HepG2 (cell line): Measurements from ENCODE around the gene ITGAE. TPM values are rescaled to one million over a fixed set of nuclear protein-coding genes. Genes with fewer than 3 reads are reported as not detected.

ENCODE experiments used
- EEA1 ChIP-seq: sonication (generic); formaldehyde crosslinking; IDR thresholded peaks from 2 replicates; pipeline ENCODE4 v1.5.1; 2020; ENCODE audit warnings: mild to moderate bottlenecking, missing genetic modification reagents, borderline replicate concordance
- ELF1 ChIP-seq: sonication (generic); formaldehyde crosslinking; IDR thresholded peaks from 2 replicates; pipeline ENCODE4 v1.4.0; 2020; ENCODE audit warnings: missing genetic modification reagents
- IKZF4 ChIP-seq: sonication (generic); formaldehyde crosslinking; IDR thresholded peaks from 2 replicates; pipeline ENCODE4 v1.5.1; 2020; ENCODE audit warnings: borderline replicate concordance, mild to moderate bottlenecking, low read depth, missing genetic modification reagents; ENCODE audit errors: not compliant biosample characterization
- JUN ChIP-seq: sonication (generic); formaldehyde crosslinking; IDR thresholded peaks from 2 replicates; pipeline ENCODE4 v1.4.0; 2020; ENCODE audit warnings: mild to moderate bottlenecking, missing genetic modification reagents
- KDM5A ChIP-seq: fragments of 200-600 bp; sonication (generic); IDR thresholded peaks from 2 replicates; pipeline ENCODE4 v1.7.0; 2018; ENCODE audit warnings: antibody characterized with exemption, mild to moderate bottlenecking, low read length, borderline replicate concordance
- MYC ChIP-seq: sonication (generic); formaldehyde crosslinking; IDR thresholded peaks from 2 replicates; pipeline ENCODE4 v1.9.0; 2021; ENCODE audit warnings: missing genetic modification reagents, borderline replicate concordance
- PHF20 ChIP-seq: sonication (generic); formaldehyde crosslinking; IDR thresholded peaks from 2 replicates; pipeline ENCODE4 v1.5.0; 2020; ENCODE audit warnings: mild to moderate bottlenecking, missing genetic modification reagents
- PRDM4 ChIP-seq: sonication (generic); formaldehyde crosslinking; IDR thresholded peaks from 2 replicates; pipeline ENCODE4 v1.9.0; 2021; ENCODE audit warnings: missing genetic modification reagents, borderline replicate concordance
- USF2 ChIP-seq, 2 experiments: sonication (generic) in 1 of 2; formaldehyde crosslinking in 1 of 2; IDR thresholded peaks; 2 replicates each; pipeline versions ENCODE4 v1.5.1 to v1.6.1; 2011 to 2020; ENCODE audit warnings: borderline replicate concordance in 1 of 2, low read depth in 1 of 2, low read length in 1 of 2, mild to moderate bottlenecking in 1 of 2, missing genetic modification reagents in 1 of 2, moderate library complexity in 1 of 2
- ZBTB44 ChIP-seq: sonication (generic); formaldehyde crosslinking; IDR thresholded peaks from 2 replicates; pipeline ENCODE4 v1.4.0; 2020; ENCODE audit warnings: missing genetic modification reagents
- ZBTB46 ChIP-seq: sonication (generic); formaldehyde crosslinking; IDR thresholded peaks from 2 replicates; pipeline ENCODE4 v1.4.0; 2020; ENCODE audit warnings: mild to moderate bottlenecking, missing genetic modification reagents, borderline replicate concordance
- ZNF274 ChIP-seq: sonication (generic); formaldehyde crosslinking; IDR thresholded peaks from 2 replicates; pipeline ENCODE4 v1.5.1; 2020; ENCODE audit warnings: mild to moderate bottlenecking, missing genetic modification reagents
- ZNF276 ChIP-seq: sonication (generic); formaldehyde crosslinking; IDR thresholded peaks from 2 replicates; pipeline ENCODE4 v1.4.0; 2020; ENCODE audit warnings: mild to moderate bottlenecking, low read depth, missing genetic modification reagents
- ZNF329 ChIP-seq: sonication (generic); formaldehyde crosslinking; IDR thresholded peaks from 2 replicates; pipeline ENCODE4 v1.9.0; 2021; ENCODE audit warnings: low read depth, mild to moderate bottlenecking, missing genetic modification reagents
- ZNF383 ChIP-seq: sonication (generic); formaldehyde crosslinking; IDR thresholded peaks from 2 replicates; pipeline ENCODE4 v1.4.0; 2020; ENCODE audit warnings: missing genetic modification reagents, mild to moderate bottlenecking, borderline replicate concordance
- ZNF777 ChIP-seq: sonication (generic); formaldehyde crosslinking; IDR thresholded peaks from 2 replicates; pipeline ENCODE4 v1.4.0; 2020; ENCODE audit warnings: missing genetic modification reagents
- ZNF83 ChIP-seq: sonication (generic); formaldehyde crosslinking; IDR thresholded peaks from 2 replicates; pipeline ENCODE4 v1.4.0; 2020; ENCODE audit warnings: missing genetic modification reagents, mild to moderate bottlenecking, borderline replicate concordance
- ZNF891 ChIP-seq: sonication (generic); formaldehyde crosslinking; IDR thresholded peaks from 2 replicates; pipeline ENCODE4 v1.5.0; 2020; ENCODE audit warnings: mild to moderate bottlenecking, missing genetic modification reagents
- polyA plus RNA-seq, 8 experiments: library from polyadenylated mRNA; depleted of rRNA in 3 of 8; stranded (reverse) in 7 of 8; unstranded in 1 of 8; fragments of >200 nt; fragmentation: Illumina TruSeq in 4 of 8; extraction: Trizol in 4 of 8; gene quantifications; 2 replicates each; pipeline versions ENCODE4 v1.2.1 to v1.2.3, GENCODE V29; 2011 to 2016; ENCODE audit warnings: low read depth in 4 of 8, missing spikeins in 1 of 8, mixed read lengths in 1 of 8; ENCODE audit not compliant: insufficient read depth in 1 of 8
- total RNA-seq, 5 experiments: library from RNA; depleted of rRNA; stranded (reverse); fragments of >200 nt; fragmentation: Illumina TruSeq; extraction: Trizol; gene quantifications; 2 replicates each; pipeline ENCODE4 v1.2.3, GENCODE V29; 2016; ENCODE audit warnings: low read depth in 1 of 5

The ITGAE gene
- total and polyA plus RNA-seq, 2 of the 13 experiments (the other 11 are each of a cell fraction or from before 2014, with no cell fraction given), result 42.3 to 49.0 TPM

- TF ChIP-seq PRDM4 (CRISPR knock-in tag) (0 out of 2 replicates have a peak, but pooled peaks have one; percentile 6), ZNF83 (CRISPR knock-in tag) (0 out of 2 replicates have a peak, but pooled peaks have one; percentile 14), ZNF274 (CRISPR knock-in tag) (0 out of 2 replicates have a peak, but pooled peaks have one; percentile 10), IKZF4 (peak; percentile 25), ELF1 (0 out of 2 replicates have a peak, but pooled peaks have one; percentile 10), ZNF777 (peak; percentile 45), PHF20 (CRISPR knock-in tag) (peak; percentile 1; the same call in 1 of the 2 replicates), ZBTB44 (CRISPR knock-in tag) (0 out of 2 replicates have a peak, but pooled peaks have one; percentile 11), ZNF276 (CRISPR knock-in tag) (no peak), KDM5A (peak; percentile 29; the same call in 1 of the 2 replicates), ZBTB46 (0 out of 2 replicates have a peak, but pooled peaks have one; percentile 49), EEA1 (CRISPR knock-in tag) (0 out of 2 replicates have a peak, but pooled peaks have one; percentile 10), ZNF383 (CRISPR knock-in tag) (no peak), MYC (no peak), ZNF891 (no peak; the same call in 1 of the 2 replicates), ZNF329 (CRISPR knock-in tag) (0 out of 2 replicates have a peak, but pooled peaks have one; percentile 1), USF2 (IDR thresholded peaks at IDR 0.05; ENCODE audit: low read depth, low read length) (no peak), USF2 (CRISPR knock-in tag; IDR thresholded peaks at IDR 0.05; ENCODE audit: borderline replicate concordance) (no peak), JUN (0 out of 2 replicates have a peak, but pooled peaks have one; percentile 15)
These were observed 132.0 kb downstream of the ITGAE start (continued) for GRCh38 chr17:3669085-3669347.
